Activated T-helper 1 cell treated with Interleukin-2 at 50 U/mL for 16 hours (primary cell): ENCODE measurements around the gene RNF220.

Experiments
- DNase-seq: peaks from one replicate; pipeline ENCODE4 v3.0.0-alpha.2; 2020; ENCODE audit warnings: low read depth

Gene RNF220

DNA sequence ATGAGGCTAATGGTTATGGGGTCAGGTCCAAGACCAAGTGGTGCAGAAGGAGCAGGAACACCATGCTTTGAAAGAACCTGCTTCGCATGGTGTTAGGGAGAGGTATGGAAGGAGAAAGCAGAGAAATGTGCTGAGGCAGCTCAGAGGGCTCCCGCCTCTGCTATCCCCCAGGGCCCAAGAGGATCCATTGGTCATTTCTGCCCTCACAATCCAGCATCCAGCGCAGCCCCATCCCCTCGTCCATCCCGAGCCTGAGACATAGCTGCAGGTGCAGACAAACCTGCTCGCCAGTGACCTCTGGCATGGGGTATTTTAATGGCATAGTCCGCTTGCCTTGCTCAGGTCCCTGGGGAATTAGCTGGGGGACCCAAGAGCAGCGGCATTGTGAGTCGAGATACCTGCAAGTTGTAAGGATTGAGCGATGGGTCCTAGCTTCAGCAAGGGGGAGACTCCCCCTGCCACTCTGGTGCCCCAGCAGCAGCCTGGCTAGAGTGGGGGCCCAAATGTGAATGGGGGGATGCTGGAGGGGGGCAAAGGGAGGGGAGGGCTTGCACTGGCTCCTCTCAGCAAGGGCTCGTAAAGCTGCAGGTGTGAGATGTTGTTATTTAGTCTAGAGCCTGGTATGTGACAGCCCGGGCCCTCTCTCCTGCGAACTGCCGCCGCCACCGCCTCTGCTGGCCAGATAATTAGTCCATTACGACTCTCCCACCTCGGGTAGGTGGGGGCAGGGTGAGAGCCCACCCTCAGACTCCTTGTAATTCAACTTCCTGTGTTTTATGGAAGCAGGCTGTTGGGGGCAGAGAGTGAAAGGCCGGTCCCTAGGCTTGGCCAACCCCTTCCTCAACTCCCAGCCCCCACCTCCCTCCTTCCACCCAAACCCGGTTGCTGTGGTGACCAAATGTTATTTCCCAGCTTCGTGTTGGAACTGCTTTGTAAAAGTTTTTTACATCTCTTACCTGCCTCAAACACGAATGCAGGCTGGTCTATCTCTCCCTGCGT is 118.8 kb downstream of the RNF220 start:
- no peak for DNase-seq

DNA sequence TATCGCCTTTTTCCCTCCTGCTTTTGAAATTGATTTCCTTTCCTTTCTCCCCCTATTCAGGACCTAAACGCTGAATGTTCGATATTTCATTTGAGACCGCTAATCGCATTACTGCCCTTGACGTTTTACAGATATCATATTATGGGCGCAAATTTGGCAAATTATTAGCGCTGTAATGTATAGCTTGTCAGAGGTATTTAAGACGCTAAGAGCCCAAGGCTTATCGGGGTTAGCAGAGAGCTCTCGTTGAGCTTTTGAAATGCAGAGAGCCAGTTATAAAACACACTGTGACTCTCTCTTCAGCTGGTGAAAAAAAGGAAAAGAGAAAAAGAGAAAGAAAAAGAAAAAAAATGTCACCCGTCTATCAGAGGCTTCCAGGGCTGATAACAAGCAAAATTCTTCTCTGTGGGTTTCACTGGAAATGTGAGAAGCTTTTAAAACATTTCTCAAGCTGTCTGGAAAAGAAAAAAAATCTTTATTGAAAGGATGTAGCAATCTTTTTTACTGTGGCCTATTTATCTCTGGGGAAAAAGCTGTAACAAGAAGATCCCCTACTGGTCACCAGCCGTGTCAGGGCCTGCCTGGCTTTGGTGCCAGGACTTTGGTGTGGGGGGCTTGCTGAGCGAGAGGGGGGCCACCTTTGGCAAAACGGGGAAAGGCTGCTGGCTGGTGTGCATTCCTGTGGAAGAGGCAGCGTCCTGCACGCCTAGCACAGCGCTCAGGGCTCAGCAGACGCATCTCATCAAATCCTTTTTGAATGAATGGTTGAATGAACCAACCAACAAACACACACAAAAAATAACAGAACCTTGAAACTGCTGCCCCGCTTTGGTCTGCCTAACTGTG is 119.8 kb downstream of the RNF220 start:
- DNase-seq, result no peak

DNA sequence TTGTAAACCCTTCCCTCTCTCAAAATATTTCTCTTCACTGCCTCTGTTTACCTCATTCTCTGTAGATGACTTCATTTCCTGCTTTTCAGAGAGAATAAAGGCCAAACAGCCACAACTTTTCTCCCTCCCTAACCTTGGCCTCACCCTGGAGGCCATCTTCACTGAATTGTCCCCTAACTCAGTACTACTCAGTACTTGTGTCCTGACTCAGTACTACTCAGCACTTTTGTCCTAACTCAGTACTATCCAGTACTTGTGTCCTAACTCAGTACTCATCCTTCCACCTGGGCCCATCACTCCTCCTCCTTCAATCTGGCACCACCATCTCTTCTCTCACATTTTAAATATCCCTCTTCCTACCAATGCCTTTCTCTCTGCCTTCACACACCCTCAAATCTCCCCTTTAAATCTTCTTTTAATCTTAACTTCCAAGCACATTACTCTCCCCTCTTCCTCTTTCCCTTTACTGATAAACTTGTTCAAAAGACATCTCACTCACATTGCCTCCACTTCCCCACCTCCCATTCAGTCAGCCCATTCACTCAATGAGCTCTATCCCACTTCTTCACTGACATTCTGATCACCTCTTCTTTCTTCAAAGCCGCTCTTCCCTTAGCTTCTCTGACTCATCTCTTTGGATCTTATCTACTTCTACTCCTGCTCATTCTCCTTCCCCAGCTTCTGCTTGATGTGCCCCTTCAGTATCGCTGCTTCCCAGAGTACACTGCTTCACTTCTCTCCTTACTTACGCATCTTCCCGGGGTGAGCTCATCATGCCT is 121.4 kb downstream of the RNF220 start:
- no peak for DNase-seq

DNA sequence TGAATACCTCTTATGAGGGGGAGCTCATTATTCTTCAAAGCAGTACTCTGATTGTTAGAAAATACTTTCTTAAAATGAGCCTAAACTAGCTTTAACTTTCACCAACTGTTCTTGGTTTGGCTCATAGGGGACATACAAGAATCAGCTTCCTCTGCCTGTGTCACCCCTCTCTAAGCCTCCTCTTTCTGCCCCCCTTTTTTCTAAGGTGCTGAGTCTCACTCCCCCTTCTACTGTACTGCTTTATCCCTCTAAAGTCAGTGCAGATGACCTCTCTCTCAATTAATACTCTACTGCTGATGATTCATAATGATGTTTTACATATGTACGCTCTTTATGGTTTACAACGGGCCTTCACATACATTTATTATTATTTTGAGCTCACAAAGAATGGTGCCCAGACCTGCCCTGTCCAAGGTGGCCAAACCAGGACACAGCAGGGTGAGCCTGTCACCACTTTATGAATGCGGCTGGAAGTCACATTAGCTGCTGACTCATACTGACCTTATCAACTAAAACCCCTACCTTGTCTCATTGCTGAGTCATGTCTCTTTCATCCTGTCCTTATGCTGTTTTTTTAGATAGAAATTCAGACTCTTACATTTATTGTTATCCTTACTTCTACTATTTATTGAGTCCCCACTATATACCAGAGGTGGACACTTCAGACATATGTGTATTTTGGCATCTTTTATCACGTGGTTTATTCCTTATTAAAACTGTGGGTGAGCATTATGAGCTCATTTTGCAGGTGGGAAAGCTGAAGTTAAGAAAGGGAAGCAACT is 126.9 kb downstream of the RNF220 start:
- DNase-seq, result no peak

DNA sequence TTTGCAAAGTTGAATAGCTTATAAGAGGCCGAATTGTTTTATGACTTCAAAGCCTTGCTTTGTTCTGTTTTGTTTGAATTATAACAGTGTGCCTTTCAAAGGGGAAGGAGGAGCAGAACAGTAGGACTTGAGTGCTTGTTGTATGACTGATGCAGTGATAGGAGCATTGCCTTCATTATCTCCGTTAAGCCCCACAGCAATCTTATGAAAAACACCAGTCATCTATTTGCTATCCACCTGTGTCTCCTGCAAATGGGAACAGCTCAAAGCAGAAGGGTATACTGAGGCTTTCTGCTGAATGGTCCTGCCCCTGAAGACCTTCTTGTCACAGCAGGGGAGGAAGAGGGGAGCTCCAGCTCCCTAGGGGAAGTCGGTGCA is 127.5 kb downstream of the RNF220 start:
- DNase-seq, result no peak

DNA sequence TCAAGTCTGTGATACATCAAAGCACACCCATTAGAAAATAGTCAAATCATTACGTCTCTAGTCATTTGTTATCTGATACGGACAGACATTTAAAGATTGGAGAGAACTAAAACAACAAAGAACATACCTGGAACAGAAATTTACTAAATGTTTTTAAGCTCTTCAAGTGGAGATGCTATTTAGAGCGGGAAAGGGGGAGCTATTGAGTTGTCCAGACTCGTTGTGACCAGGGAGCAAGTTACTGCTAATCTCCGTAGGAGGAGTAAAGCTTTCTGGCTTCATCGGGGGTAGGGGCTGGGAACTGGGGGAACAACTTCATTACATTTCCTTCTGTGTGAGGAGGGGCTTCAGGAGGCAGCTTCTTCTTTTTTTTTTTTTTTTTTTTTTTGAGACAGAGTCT is 129.7 kb downstream of the RNF220 start:
- no peak for DNase-seq

DNA sequence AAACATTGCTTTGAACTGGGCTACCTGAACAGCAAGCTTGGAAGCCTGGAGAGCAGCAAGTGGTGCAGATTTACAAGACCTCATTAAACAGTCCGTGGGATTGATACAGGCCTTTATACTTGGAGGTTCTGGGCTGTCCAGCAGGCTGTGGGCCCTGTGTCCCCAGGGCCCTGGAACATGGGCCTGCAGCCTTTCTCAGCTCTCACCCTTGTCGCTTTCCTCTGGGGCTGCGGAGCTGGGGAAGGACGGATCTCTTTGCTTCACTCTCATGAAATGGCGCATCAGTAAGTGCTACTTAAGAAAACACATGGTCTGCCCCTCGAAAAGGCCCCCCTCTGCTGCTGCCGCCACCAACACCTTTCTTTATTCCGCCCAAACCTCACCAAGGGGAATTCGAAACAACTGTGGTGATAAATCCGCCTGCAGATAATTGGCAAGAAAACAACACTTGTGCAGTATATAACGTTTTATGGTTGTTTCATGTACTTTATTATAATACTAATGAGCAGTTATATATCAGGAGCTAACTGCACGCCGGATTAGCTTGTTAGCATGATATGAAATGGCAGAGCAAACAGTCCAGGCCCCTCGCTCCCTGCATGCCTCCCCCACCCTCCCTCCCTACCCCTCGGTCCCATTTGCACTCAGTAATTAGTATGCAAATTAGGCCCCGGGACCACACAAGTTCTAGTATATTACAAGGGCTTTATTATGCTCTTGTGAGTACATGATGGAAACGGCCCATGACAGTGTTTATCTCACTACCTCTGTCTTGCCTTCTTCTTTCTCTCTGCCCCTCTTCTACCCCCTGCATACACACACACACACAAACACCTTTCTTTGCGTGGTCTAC is 131.5 kb downstream of the RNF220 start:
- DNase-seq, result no peak

DNA sequence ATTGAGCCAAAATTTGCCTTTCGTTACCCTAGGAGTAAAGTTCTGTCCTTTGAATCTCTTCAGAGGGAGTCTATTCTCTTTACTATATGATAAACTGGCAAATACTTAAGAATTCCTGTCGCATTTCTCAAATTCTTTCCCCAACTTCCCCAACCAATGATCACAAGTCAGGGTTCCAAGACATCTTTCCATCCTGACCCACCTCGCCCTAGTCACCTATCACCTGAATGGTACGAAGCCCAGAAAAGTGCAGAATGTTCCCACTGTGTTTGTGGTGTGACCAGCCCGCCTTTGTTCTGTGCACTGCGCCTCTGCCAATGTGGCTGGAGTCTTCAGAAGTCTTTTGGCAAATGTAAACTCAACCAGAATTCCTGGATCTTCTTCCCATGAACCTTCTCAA is 132.5 kb downstream of the RNF220 start:
- DNase-seq, result no peak

DNA sequence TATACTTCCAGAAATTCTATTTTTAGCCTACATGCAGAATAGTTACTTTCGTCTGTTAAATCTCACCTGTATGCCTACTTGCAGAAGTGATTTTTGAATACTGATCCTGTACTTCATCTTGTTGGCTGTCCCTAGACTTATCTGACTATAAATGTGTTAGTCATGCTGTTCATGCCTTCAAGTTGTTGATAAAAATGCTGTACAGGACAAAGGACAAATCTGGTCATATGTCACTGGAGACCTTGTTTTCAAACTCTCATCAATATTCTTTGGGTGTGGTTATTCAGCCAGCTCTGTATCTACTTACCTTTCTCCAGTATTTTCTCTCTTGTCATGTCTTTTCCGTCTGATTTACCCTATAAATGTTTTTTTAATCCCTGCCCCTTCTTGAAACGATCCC is 132.9 kb downstream of the RNF220 start:
- DNase-seq, result no peak

DNA sequence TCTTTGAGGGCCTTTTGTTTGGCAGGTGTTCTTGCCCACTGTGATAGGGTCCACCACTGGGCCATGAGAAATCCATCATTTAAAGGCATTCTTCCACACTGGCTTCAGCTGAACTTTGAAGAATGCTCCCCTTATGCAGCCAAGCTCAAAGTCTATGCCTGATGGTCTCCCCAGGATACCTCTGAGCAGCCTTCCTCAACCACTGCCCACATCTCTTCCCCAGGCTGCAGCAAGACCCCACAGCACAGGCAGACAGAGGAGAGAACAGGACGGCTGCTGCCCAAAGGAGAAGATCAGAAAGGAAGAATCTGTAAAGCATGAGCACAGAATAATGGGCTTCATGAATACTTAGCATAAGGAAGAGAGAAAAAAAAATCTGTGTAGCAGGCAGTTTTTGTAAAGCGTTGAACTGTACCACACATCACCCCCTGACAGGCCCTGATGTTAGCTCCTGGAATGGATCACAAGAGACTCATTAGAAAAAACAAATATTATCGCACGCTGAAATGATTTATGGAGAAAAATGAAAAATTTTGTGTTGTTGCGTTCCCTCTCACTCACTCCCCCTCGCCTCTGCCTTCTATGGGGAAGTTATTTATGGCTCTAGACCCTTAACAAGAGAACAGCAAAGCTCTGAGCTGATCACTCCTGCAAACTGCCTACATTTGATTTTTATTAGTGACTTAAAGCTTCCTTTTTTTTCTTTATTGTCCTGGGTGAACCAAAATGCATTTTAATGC is 135.1 kb downstream of the RNF220 start:
- DNase-seq, result no peak

DNA sequence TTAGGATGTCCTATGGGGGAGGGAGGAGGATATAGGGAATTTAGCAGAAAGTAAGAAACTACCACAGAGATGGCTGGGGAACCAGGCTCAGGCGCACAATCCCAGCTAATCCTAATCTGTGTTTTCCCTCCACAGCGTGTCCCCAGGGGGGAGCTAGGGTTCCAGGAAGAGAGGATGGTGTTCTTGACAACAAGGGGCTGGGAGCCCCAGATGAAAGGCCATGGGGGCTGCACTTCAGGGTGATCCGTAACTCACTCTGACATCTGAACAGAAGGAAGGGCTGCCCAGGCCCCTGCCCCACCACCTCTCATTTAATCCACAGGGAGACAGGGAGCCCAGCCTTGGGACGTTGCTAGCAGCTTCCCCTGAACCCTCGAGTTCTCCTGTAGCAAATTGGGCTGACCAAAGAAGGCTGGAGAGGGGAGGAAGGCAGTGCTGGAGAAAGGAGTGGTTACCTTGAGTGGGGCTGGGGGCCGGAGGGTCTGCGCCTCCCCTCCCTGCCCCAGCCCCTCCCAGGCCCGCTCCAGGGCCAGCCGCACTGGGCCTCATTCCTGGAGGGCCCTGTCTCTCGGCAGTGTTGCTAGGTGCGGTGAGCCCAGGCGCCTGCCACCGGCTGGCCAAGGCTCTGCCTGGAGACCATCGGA is 137.5 kb downstream of the RNF220 start:
- DNase-seq, result no peak

DNA sequence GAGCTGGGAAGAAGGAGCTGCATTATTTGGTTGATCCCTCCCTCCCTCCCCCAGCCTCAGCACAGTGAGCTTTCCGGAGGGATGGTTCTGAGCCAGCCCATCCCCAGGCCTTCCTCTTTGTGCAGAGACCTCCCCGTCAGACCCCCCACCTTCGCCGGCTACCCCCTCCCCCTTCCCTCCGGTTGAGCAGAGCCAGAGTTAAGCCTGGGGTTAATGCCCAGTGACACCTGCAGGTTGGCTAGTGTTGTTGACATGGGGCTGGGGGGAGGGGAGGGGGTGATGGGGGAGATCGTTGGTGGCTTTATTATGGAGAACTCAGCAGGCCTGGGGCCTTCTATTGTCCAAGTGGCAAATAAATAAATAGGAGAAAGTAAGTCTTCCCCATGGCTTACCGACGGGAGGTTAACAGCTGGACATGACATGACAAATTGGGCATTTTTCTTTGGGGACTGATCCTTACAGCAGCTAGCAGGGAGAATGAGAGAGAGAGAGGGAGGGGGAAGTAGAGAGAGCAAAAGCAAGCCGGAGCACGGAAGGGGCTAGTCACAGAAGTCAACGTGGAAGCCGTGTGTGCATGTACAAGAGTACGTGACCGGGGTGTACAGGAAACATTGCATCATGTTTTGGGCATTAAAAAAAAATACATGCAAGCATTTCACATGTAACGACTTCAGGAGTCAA is 138.1 kb downstream of the RNF220 start:
- DNase-seq, result no peak

DNA sequence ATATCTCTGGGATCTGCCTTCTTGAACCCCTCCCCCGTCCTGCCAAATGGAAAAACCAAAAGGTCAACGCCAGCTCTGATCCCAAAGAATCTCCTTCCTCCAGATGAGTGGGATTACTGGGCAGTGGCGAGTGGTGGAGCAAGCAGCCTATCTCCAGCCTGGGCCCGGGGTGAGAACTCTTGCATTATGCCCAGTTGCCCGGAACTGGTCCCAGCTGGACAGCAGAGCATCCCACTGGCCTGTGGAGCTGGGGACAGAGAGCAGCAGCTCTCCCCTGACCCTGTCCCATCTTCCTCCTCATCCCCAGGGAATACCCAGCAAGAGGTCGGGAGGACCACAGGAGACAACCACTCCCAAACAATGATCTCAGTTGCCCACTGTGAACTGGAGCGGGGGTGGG is 138.7 kb downstream of the RNF220 start:
- DNase-seq, result no peak

DNA sequence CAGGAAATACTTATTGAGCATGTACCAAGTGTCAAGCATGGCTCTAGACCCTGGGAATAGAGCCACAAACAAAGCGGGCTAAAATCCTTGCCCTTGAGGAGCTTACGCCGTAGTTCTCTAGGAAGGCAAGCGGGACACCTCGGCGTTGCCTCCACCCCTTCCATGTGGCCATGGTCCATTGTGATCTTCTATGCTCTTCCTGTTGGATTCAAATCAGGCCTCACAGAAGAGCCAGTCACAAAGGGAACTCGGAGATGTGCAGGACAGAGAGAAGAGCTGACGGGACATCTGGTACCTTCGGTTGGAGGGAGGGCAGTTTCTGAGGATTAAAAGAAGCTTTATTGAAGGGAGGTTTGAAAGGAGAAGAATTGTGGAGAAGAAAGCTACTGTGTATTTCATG is 139.9 kb downstream of the RNF220 start:
- no peak for DNase-seq

DNA sequence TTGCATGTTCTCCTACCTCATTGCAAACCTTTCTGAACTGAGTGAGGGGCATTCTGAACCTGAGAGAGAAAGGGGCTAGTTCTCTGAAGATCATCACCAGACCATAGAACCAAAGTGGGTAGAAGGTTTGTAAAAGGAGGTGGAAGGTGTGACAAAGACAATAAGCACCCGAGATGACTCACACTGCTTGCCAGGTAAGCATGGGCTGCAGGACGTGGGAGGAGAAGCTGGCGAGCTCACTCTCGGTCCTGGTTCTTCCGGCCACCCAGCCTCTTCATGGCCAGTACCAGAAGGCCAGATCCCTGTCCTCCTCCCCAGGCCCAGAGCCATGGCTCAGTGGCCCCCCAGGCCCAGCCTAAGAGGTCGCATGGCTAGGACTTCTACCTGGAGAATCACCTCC is 140.9 kb downstream of the RNF220 start:
- DNase-seq, result no peak

DNA sequence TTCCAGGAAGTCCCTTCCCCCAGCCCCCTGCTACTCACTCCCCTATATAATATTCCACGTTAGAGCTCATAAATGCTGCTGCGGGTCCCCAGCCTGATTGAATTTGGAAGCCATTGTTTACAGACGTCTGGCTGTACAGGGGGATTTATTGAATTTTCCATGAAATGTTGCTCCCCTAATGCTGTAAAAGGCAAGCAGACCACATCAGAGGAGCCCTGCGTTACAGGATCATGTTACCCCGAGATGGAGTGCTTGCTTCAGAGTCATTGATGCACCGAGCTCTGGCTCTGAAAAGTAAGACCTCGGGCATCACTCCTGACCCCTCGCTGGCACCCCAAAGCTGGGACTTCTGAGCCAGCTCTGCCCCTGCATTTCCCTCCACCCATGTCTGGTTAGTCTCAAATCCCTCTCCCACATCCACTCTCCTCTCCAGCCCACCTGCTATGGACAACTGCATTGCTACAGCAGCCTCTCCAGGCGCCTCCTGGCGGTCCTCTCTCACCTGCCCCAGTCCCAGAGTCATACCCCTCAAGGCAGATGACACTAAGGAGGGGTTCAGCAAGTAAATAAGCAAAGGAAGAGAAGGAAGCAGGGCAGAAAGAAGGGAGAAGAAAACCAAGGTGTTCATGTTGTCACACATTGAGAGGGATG is 141.5 kb downstream of the RNF220 start:
- no peak for DNase-seq

DNA sequence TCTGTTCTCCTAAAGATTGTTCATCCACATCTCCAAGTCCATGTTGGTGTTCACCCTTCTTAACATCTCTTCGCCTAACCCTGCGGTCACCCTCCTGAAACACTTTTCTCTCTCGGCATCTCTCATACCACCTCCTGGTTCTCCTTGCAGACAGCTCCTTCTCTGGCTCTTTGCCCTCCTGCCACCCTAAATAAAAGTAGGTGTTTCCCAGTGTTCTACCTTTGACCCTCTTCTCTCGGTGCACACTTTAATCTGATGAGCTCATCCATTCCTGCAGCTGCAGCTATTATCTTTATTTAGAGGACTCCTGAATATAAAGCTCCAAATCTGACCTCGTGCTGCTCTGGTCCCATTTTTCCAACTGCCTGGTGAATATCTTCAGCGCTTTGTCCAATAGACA is 142.3 kb downstream of the RNF220 start:
- DNase-seq, result no peak

DNA sequence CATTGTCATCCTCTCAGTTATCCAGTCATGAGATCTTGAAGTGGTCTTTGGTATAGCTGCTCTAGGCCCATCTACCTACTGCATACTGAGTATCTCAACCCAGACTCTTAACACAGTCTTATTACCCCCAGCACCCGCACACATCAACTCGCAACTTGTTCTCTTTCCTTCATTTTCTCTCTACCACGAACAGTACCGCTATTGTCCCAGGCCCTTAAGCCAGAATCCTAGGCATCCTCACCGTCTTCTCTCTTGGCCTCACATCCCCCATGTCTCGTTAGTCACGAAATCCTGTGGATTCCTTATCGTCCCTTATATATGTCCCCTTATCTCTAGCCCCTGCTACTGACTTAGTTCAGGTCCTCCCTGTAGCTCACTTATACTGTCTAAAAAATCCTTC is 142.8 kb downstream of the RNF220 start:
- DNase-seq, result no peak
